GM12878 (cell line): Measurements from ENCODE around the gene MYO3B. TPM values are rescaled to one million over a fixed set of nuclear protein-coding genes. Genes with fewer than 3 reads are reported as not detected.

Experiments used
- ATAC-seq: fragments of 200-7000 bp; cut with Tn5 transposase; 3 replicates; pipeline ENCODE4 v1.9.1; 2020; ENCODE audit warnings: mild to moderate bottlenecking, moderate library complexity
- BruUV-seq: library from RNA; stranded (reverse); fragments of 400-500 nt; replicated peaks from 2 replicates; lab custom pipeline; 2021; lab: Mats Ljungman, UMichigan
- CTCF ChIA-PET: fragments of 300-600 bp; sonication (Branson Sonifier 250); formaldehyde crosslinking; extraction: SDS; loops from one replicate; lab custom pipeline; 2021; ENCODE audit warnings: inconsistent platforms; lab: Yijun Ruan, JAX
- POLR2A ChIA-PET: fragments of 350-600 bp; formaldehyde crosslinking; extraction: SDS; loops from one replicate; lab custom pipeline; 2021; ENCODE audit warnings: inconsistent platforms; lab: Charles Lee
- RAD21 ChIA-PET: fragments of 300-600 bp; sonication (Branson Sonifier 250); formaldehyde crosslinking; loops from one replicate; lab custom pipeline; 2023; ENCODE audit warnings: antibody characterized with exemption; ENCODE audit not compliant: unreplicated experiment; lab: Charles Lee
- SMC1A ChIA-PET: fragments of 300-600 bp; sonication (Branson Sonifier 250); formaldehyde crosslinking; loops from one replicate; lab custom pipeline; 2023; ENCODE audit not compliant: unreplicated experiment, uncharacterized antibody; lab: Charles Lee
- DNase-seq: peaks from one replicate; pipeline ENCODE4 v3.0.0-alpha.2; 2011; ENCODE audit warnings: low read depth, low spot score
- FAIRE-seq: peaks from 3 replicates; lab custom pipeline; 2011; peaks lifted over from hg19 to GRCh38; lab: Jason Lieb, UNC
- H2AFZ ChIP-seq: 2 replicates; pipeline ENCODE4 v1.6.0; 2011; ENCODE audit warnings: low read depth, low read length, control low read depth; ENCODE audit not compliant: control insufficient read depth
- H3K27ac ChIP-seq: 2 replicates; pipeline ENCODE4 v1.5.1; 2011; ENCODE audit warnings: control low read depth; ENCODE audit not compliant: control insufficient read depth, insufficient read depth
- H3K27me3 ChIP-seq, 2 experiments: replicated peaks in 1 of 2; 2 replicates each; pipeline versions ENCODE4 v1.6.0 to v1.6.1; 2011; ENCODE audit warnings: low read length in 1 of 2; ENCODE audit not compliant: control insufficient read depth in 2 of 2, insufficient read depth in 2 of 2
- H3K36me3 ChIP-seq, 2 experiments: 2 replicates each; pipeline ENCODE4 v1.5.1; 2011; ENCODE audit warnings: low read length in 1 of 2; ENCODE audit not compliant: control insufficient read depth in 2 of 2, insufficient read depth in 2 of 2
- H3K4me1 ChIP-seq: 2 replicates; pipeline ENCODE4 v1.6.1; 2011; ENCODE audit warnings: mild to moderate bottlenecking, low read length, moderate library complexity, mixed read lengths; ENCODE audit not compliant: control insufficient read depth, insufficient read depth
- H3K4me2 ChIP-seq: 2 replicates; pipeline ENCODE4 v1.6.0; 2011; ENCODE audit warnings: control low read depth; ENCODE audit not compliant: control insufficient read depth, insufficient read depth
- H3K4me3 ChIP-seq: fragments of 200-600 bp; sonication (generic); 2 replicates; pipeline ENCODE4 v1.5.1; 2016
- H3K79me2 ChIP-seq: 2 replicates; pipeline ENCODE4 v1.6.0; 2011; ENCODE audit warnings: low read length; ENCODE audit not compliant: control insufficient read depth, insufficient read depth
- H3K9ac ChIP-seq: 2 replicates; pipeline ENCODE4 v1.8.0; 2011; ENCODE audit warnings: low read length, control low read depth, mixed read lengths; ENCODE audit not compliant: control insufficient read depth, insufficient read depth
- H3K9me3 ChIP-seq: replicated peaks from 3 replicates; pipeline ENCODE4 v1.5.1; 2011; ENCODE audit warnings: mild to moderate bottlenecking, low read length; ENCODE audit not compliant: control insufficient read depth, insufficient read depth
- H4K20me1 ChIP-seq: 2 replicates; pipeline ENCODE4 v1.6.0; 2011; ENCODE audit not compliant: control insufficient read depth, insufficient read depth
- IRF5 ChIP-seq: fragments of 450-650 bp; IDR thresholded peaks from 2 replicates; pipeline ENCODE4 v1.6.1; 2017; ENCODE audit warnings: borderline replicate concordance
- SP1 ChIP-seq: IDR thresholded peaks from one replicate; pipeline ENCODE4 v1.6.1; 2011; ENCODE audit warnings: low read depth, low read length
- WRNIP1 ChIP-seq: IDR thresholded peaks from 2 replicates; pipeline ENCODE4 v1.6.1; 2011; ENCODE audit warnings: low read depth, low read length, improper control_type of control experiment, borderline replicate concordance
- WGBS: methylation state at CpG from one replicate; pipeline ENCODE4 v1.1.6; 2016; ENCODE audit warnings: low lambda C conversion rate; ENCODE audit not compliant: insufficient replicate concordance, insufficient coverage; ENCODE audit errors: missing lambda C conversion rate; 5-methylcytosine and 5-hydroxymethylcytosine counted together
- in situ Hi-C: fragments of 300-500 bp; cut with MboI; formaldehyde crosslinking; loops from 9 replicates; pipeline ENCODE4 v1.14.3; 2018; ENCODE audit warnings: mixed read lengths
- intact Hi-C: fragments of 100-400 bp; cut with micrococcal nuclease; formaldehyde crosslinking; loops from one replicate; pipeline ENCODE4 v1.14.2; 2022; ENCODE audit not compliant: unreplicated experiment
- polyA plus RNA-seq, 11 experiments: library from polyadenylated mRNA; depleted of rRNA in 4 of 11; unstranded in 6 of 11; stranded (reverse) in 5 of 11; fragments of >200 nt; fragmentation: Nextera tagmentation in 4 of 11; fragmentation: Illumina TruSeq in 1 of 11; extraction: Ambion mirVana in 4 of 11; extraction: Trizol in 1 of 11; gene quantifications; 1 replicate in 1 of 11; 2 replicates in 10 of 11; pipeline versions ENCODE4 v1.2.1 to v1.2.3, GENCODE V29; 2011 to 2016; ENCODE audit warnings: inconsistent platforms in 2 of 11, missing spikeins in 2 of 11, low read depth in 1 of 11
- total RNA-seq, 4 experiments: library from RNA; depleted of rRNA in 3 of 4; stranded (reverse); fragments of >200 nt in 3 of 4; fragmentation: Illumina TruSeq in 1 of 4; extraction: Trizol in 1 of 4; gene quantifications; 2 replicates each; pipeline versions ENCODE4 v1.2.1 to v1.2.3, GENCODE V29; 2013 to 2021
- TF ChIP-seq, protein P1 (sequence below): fragments of 450-650 bp; IDR thresholded peaks from 2 replicates; pipeline ENCODE4 v1.6.1; 2018; ENCODE audit warnings: mild to moderate bottlenecking, low read depth, moderate library complexity; ENCODE audit not compliant: partially characterized antibody

The MYO3B gene
- total and polyA plus RNA-seq, 10 of the 15 experiments (the other 5 are each of a cell fraction or from before 2014, with no cell fraction given) = 1.1 to 7.1 (median 2.1) TPM

- no peak for ATAC-seq
- Histone ChIP-seq H3K9me3 (no peaks in the 10 kb centered on the region), H3K79me2 (no peaks in the 10 kb centered on the region), H4K20me1 (no peaks in the 10 kb centered on the region), H3K27ac (no peak overlapping the region), H3K4me3 (no peak overlapping the region), H3K36me3 (no peaks in the 10 kb centered on the region), H2AFZ (no peak overlapping the region), H3K4me1 (peaks cover 24% of the 10 kb centered on the region), H3K9ac (no peak overlapping the region), H3K4me2 (no peak overlapping the region), H3K27me3 (no peaks in the 10 kb centered on the region)
- POLR2A ChIA-PET = no interaction called here
- no TSS peak for BruUV-seq
- in situ Hi-C loops = no loop called here
- SMC1A ChIA-PET = interaction anchor here (0.9 to 1.9 kb wide), 8 partner anchors 8 to 69 kb away, joined by 3 to 12 read pairs (median 4); partner anchors contain the start of gene MYO3B
- no peak for DNase-seq
- CTCF ChIA-PET = interaction anchor here (1.3 kb wide), 1 partner anchor 29 kb away, joined by 4 read pairs; no protein-coding TSS in a partner anchor
- WGBS = 73% methylated on average over 7 of the region's 7 CpGs
- RAD21 ChIA-PET = interaction anchor here (1.2 kb wide), 1 partner anchor 10 kb away, joined by 3 read pairs; no protein-coding TSS in a partner anchor
- FAIRE-seq = no peak
- intact Hi-C loops = loop anchor here (5.0 to 10.0 kb wide), 2 partner anchors 67 to 400 kb away; partner anchors contain the start of genes METTL5 and UBR3
- TF ChIP-seq SP1 (no peak), IRF5 (no peak), WRNIP1 (no peak)
- TF ChIP-seq, protein P1, sequence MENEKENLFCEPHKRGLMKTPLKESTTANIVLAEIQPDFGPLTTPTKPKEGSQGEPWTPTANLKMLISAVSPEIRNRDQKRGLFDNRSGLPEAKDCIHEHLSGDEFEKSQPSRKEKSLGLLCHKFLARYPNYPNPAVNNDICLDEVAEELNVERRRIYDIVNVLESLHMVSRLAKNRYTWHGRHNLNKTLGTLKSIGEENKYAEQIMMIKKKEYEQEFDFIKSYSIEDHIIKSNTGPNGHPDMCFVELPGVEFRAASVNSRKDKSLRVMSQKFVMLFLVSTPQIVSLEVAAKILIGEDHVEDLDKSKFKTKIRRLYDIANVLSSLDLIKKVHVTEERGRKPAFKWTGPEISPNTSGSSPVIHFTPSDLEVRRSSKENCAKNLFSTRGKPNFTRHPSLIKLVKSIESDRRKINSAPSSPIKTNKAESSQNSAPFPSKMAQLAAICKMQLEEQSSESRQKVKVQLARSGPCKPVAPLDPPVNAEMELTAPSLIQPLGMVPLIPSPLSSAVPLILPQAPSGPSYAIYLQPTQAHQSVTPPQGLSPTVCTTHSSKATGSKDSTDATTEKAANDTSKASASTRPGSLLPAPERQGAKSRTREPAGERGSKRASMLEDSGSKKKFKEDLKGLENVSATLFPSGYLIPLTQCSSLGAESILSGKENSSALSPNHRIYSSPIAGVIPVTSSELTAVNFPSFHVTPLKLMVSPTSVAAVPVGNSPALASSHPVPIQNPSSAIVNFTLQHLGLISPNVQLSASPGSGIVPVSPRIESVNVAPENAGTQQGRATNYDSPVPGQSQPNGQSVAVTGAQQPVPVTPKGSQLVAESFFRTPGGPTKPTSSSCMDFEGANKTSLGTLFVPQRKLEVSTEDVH = no peak
Observed at GRCh38 chr2:170224692-170225294, 46.8 kb downstream of the MYO3B start.
